Dedifferentiated amniotic fluid mesenchymal stem cell (primary cell): ENCODE results near the gene MCU.
"Not testable (repeated sequence)": the region's sequence is repeated elsewhere in the genome, so short reads cannot be mapped to it uniquely, and the experiment has no call there.

Experiments
- DNase-seq: peaks from one replicate; pipeline ENCODE4 v3.0.0-alpha.2; 2016; ENCODE audit errors: extremely low spot score

Gene MCU

GRCh38 chr10:72691863-72692743 is at the start of gene MCU:
Gene MCU (plus strand): TSS chr10:72692143. CDS start chr10:72692152, 9 bp downstream.
- DNase-seq: peak; percentile 96

GRCh38 chr10:72642318-72642717 is 49.6 kb upstream of the MCU start:
- no peak for DNase-seq

DNA sequence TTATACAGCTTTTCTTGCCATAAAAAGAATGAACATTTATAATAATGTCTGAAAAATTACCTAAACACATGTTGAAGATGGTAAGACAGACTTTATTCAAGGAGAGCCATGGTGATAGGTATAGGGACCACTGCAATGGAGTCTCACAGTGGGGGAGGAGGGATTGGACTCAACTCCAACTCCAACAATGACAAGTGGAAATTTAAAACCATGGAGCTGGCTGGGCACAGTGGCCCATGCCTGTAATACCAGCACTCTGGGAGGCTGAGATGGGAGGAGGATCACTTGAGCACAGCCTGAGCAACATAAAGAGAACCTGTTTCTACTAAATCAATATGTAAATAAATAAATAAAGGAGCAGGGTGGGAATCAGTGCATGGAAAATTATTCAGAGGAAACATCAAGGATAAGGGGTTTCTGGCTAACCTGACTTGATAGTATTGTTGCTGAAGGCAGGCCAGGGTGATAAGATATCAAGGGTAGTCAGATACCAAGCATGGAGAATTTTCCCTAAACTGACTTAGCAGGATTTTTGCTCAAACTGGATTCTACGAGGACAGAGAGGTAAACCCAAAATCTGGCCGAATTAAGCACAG is 46.6 kb upstream of the MCU start:
- DNase-seq: no peak

DNA sequence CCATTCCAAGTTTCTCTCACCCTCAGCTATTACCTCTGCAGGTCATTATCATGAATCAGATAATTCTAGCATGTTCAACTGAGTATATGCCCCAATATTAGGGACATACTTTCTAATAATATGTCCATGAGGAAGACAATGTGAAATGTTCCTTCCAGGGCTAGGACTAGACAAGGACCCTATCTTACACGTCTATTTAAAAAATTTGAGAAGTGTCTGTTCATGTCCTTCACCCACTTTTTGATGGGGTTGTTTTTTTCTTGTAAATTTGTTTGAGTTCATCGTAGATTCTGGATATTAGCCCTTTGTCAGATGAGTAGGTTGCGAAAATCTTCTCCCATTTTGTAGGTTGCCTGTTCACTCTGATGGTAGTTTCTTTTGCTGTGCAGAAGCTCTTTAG is 45.0 kb upstream of the MCU start:
- DNase-seq: not testable (repeated sequence)

- DNase-seq: no peak
These were observed 43.6 kb upstream of the MCU start for GRCh38 chr10:72648301-72648700.

GRCh38 chr10:72649291-72649690 is 42.7 kb upstream of the MCU start:
- DNase-seq: no peak

GRCh38 chr10:72653383-72654096 is 38.4 kb upstream of the MCU start:
- no peak for DNase-seq

GRCh38 chr10:72654720-72655119 is 37.2 kb upstream of the MCU start:
- no peak for DNase-seq

DNA sequence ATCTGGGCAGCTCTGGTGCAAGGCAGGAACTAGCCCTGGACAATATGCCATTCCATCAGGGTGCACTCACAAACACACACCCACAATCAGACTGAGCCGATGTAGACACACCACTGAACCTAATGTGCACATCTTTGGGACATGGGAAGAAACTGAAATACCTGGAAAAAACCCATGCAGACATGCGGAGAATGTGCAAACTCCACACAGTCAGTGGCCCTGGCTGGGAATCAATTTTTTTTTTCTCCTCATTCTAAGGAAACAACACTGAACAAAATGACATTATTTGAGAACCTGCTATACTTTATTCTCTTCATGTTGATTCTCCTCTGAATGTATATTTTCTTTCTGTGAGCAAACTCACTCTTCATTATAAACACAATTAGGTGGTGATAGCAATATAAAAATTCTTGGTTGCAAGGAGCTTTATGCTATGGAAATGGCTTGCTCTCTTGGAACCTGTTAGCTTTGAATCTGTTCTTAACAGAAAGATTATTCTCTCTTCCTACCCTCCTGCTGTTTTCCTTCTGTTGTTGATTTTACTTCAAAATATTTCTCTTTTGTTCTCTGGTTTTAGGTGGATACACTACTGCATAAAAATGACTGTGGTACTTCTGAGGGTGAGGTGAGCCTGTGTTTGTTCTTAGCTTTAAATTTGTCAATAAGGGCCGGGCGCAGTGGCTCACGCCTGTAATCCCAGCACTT is 33.1 kb upstream of the MCU start:
- DNase-seq: no peak

DNA sequence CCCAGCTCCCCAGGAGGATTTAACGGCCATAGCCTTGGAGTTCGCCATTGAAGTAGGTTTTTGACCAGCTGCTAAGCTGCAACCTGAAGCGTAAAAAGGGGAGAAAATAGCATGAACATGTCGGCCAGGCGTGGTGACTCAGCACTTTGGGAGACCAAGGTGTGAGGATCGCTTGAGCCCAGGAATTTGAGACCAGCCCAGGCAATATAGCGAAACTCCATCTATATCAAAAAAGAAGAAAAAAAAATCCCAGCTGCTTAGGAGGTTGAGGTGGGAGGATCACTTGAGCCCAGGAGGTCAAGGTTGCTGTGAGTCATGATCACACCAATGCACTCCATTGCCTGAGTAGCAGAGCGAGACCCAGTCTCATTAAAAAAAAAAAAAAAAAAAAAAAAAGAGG is 32.2 kb upstream of the MCU start:
- no peak for DNase-seq

- DNase-seq: no peak
These were observed 31.7 kb upstream of the MCU start for GRCh38 chr10:72660220-72660619.

GRCh38 chr10:72661431-72661830 is 30.5 kb upstream of the MCU start:
- DNase-seq: no peak

DNA sequence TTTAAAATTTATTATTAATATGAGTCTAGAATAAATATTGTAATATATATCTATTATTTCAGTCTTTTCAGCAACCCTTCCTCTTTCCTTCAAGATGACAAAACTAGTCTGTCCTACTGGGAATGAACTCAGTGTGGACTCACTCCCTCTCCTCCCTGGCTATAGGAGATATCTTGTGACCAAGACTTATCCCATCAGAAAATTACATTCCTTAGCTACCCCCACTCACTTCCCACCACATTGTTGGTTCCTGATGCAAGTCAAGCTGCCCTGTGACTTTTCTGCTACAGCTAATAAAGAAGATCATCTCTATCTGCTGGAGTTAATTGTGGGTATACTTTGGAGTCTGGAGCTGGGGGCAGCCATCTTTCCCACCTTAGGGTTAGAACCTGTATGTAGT is 28.0 kb upstream of the MCU start:
- DNase-seq: no peak

- no peak for DNase-seq
These were observed 26.0 kb upstream of the MCU start for GRCh38 chr10:72665925-72666324.

GRCh38 chr10:72667207-72667864 is 24.6 kb upstream of the MCU start:
- DNase-seq: no peak

- no peak for DNase-seq
These were observed 18.7 kb upstream of the MCU start for GRCh38 chr10:72673280-72673679.

DNA sequence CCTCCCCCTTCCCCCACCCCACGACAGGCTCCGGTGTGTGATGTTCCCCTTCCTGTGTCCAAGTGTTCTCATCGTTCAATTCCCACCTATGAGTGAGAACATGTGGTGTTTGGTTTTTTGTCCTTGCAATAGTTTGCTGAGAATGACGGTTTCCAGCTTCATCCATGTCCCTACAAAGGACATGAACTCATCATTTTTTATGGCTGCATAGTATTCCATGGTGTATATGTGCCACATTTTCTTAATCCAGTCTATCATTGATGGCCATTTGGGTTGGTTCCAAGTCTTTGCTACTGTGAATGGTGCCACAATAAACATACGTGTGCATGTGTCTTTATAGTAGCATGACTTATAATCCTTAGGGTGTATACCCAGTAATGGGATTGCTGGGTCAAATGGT is 17.8 kb upstream of the MCU start:
- DNase-seq: not testable (repeated sequence)

DNA sequence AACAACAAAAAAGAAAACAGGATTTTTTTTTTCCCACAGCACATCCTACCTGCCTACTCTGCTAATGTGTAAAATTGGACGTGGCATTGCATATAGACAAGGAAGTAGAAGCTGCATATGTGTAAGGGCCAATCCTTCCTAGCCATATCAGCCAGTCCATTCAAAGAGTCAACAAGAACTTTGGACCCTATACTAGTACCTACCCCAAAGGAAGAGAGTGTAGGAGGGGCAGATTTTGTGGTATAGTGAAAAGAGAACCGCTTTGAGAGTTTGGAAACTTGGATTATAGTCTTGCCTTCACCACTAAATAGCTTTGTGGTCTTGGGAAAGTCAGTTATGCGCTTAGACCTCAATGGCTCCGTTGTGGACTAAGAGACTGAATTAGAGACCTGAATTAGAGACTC is 12.1 kb upstream of the MCU start:
- no peak for DNase-seq

GRCh38 chr10:72682638-72683037 is 9.3 kb upstream of the MCU start:
- no peak for DNase-seq

GRCh38 chr10:72685264-72685921 is 6.5 kb upstream of the MCU start:
- DNase-seq: no peak

DNA sequence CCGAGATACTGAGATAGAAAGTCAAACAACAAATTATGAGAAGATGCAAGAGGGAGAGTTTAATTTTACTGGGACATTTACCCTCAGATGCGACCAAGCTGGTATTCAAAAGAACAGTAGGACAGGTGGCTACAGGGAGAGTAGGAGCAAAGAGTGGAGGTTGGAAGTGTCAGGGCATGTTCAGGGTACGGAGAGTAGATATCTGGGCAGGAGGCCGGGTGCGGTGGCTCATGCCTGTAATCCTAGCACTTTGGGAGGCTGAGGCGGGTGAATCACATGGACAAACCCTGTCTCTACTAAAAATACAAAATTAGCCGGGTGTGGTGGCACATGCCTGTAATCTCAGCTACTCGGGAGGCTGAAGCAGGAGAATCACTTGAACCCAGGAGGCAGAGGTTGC is 5.5 kb upstream of the MCU start:
- DNase-seq: not testable (repeated sequence)
